Measurements from ENCODE around the gene USP21.

Gene USP21

DNA sequence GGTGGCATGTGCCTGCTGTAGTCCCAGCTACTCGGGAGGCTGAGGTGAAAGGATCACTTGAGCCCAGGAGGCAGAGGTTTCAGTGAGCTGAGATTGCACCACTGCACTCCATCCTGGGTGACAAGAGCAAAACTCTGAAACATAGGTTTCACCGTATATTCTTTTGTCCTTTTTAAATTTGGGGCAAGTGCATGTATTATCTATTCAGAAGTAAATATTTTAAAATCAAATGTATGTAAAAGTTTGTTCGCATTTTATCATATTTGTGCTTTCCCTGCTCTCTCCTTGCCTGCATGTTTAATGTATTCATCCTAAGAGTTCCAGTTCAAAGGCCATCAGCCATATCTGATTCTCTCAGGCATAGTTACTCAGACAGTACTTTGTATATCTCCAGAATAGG lies 13.5 kb upstream of the USP21 start:
- Histone ChIP-seq H3K4me3 (ENCODE audit: low read length) (no peak overlapping the region), H3K4me2 (ENCODE audit: low read length) (no peak overlapping the region), H3K9me3 (ENCODE audit: control insufficient read depth, insufficient read depth, low read length) (no peaks in the 10 kb centered on the region), H3K27ac (ENCODE audit: low read depth, low read length) (no peak overlapping the region), H4K20me1 (ENCODE audit: control insufficient read depth, insufficient read depth, low read depth, low read length) (no peaks in the 10 kb centered on the region), H3K4me1 (ENCODE audit: control insufficient read depth, low read length) (no peaks in the 10 kb centered on the region), H3K9me2 (replicated peaks; ENCODE audit: control insufficient read depth, low read length) (no peaks in the 10 kb centered on the region), H3F3A (ENCODE audit: control insufficient read depth, insufficient read depth) (no peaks in the 10 kb centered on the region), H3K36me3 (ENCODE audit: control insufficient read depth, low read length) (no peaks in the 10 kb centered on the region), H3K79me2 (ENCODE audit: control insufficient read depth, low read length) (no peaks in the 10 kb centered on the region), H3K27me3 (ENCODE audit: control insufficient read depth, low read length) (no peaks in the 10 kb centered on the region)
- TF ChIP-seq, protein P1, sequence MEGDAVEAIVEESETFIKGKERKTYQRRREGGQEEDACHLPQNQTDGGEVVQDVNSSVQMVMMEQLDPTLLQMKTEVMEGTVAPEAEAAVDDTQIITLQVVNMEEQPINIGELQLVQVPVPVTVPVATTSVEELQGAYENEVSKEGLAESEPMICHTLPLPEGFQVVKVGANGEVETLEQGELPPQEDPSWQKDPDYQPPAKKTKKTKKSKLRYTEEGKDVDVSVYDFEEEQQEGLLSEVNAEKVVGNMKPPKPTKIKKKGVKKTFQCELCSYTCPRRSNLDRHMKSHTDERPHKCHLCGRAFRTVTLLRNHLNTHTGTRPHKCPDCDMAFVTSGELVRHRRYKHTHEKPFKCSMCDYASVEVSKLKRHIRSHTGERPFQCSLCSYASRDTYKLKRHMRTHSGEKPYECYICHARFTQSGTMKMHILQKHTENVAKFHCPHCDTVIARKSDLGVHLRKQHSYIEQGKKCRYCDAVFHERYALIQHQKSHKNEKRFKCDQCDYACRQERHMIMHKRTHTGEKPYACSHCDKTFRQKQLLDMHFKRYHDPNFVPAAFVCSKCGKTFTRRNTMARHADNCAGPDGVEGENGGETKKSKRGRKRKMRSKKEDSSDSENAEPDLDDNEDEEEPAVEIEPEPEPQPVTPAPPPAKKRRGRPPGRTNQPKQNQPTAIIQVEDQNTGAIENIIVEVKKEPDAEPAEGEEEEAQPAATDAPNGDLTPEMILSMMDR (IDR thresholded peaks at IDR 0.05; ENCODE audit: low read depth, low read length, poor library complexity, severe bottlenecking): no peak
- TF ChIP-seq EZH2phosphoT487 (IDR thresholded peaks at IDR 0.05; ENCODE audit: borderline replicate concordance, low read length): no peak

DNA sequence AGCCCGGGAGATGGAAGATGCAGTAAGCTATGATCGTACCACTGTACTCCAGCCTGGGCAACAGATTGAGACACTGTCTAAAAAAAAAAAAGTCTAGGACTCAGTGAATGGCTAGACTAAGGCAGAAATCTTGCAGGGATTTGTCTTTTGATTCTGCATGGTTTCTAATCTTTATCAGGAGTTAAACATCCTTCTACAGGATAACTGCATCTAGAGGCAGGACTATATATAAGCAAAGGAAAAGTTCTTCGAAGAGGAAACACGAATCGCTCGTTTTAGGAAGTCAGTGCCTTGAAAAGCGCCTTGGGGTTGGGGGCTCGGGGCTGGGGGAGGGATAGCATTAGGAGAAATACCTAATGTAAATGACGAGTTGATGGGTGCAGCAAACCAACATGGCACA lies 6.1 kb upstream of the USP21 start:
- Histone ChIP-seq H3K27me3 (ENCODE audit: control insufficient read depth, low read length) (no peaks in the 10 kb centered on the region), H3K27ac (ENCODE audit: low read depth, low read length) (peak overlapping the region; percentile 77), H3F3A (ENCODE audit: control insufficient read depth, insufficient read depth) (peaks cover 11% of the 10 kb centered on the region), H3K4me3 (ENCODE audit: low read length) (peak overlapping the region; percentile 75), H3K9me3 (ENCODE audit: control insufficient read depth, insufficient read depth, low read length) (no peaks in the 10 kb centered on the region), H3K4me2 (ENCODE audit: low read length) (peak overlapping the region; percentile 77), H3K4me1 (ENCODE audit: control insufficient read depth, low read length) (peaks cover 14% of the 10 kb centered on the region), H3K9me2 (replicated peaks; ENCODE audit: control insufficient read depth, low read length) (no peaks in the 10 kb centered on the region), H3K36me3 (ENCODE audit: control insufficient read depth, low read length) (peaks cover 22% of the 10 kb centered on the region), H4K20me1 (ENCODE audit: control insufficient read depth, insufficient read depth, low read depth, low read length) (no peaks in the 10 kb centered on the region), H3K79me2 (ENCODE audit: control insufficient read depth, low read length) (peaks cover 19% of the 10 kb centered on the region)
- no peak for TF ChIP-seq EZH2phosphoT487 (IDR thresholded peaks at IDR 0.05; ENCODE audit: borderline replicate concordance, low read length)
- TF ChIP-seq, protein P1 (IDR thresholded peaks at IDR 0.05; ENCODE audit: low read depth, low read length, poor library complexity, severe bottlenecking): no peak

- peaks cover 28% of the 10 kb centered on the region for H3K36me3 ChIP-seq (ENCODE audit: control insufficient read depth, low read length)
- H3K4me3 ChIP-seq (ENCODE audit: low read length): peak within 1 kb of the TSS; percentile 75
- peak within 1 kb of the TSS; percentile 77 for H3K27ac ChIP-seq (ENCODE audit: low read depth, low read length)
- no peaks in the 10 kb centered on the region for H3K9me3 ChIP-seq (ENCODE audit: control insufficient read depth, insufficient read depth, low read length)
- no peaks in the 10 kb centered on the region for H3K27me3 ChIP-seq (ENCODE audit: control insufficient read depth, low read length)
- peaks cover 16% of the 10 kb centered on the region for H3F3A ChIP-seq (ENCODE audit: control insufficient read depth, insufficient read depth)
- no peaks in the 10 kb centered on the region for H4K20me1 ChIP-seq (ENCODE audit: control insufficient read depth, insufficient read depth, low read depth, low read length)
- TF ChIP-seq, protein P1 (IDR thresholded peaks at IDR 0.05; ENCODE audit: low read depth, low read length, poor library complexity, severe bottlenecking): no peak
- no peak for TF ChIP-seq EZH2phosphoT487 (IDR thresholded peaks at IDR 0.05; ENCODE audit: borderline replicate concordance, low read length)
- peaks cover 19% of the 10 kb centered on the region for H3K79me2 ChIP-seq (ENCODE audit: control insufficient read depth, low read length)
- peak within 1 kb of the TSS; percentile 77 for H3K4me2 ChIP-seq (ENCODE audit: low read length)
- no peaks in the 10 kb centered on the region for H3K9me2 ChIP-seq (replicated peaks; ENCODE audit: control insufficient read depth, low read length)
- peaks cover 20% of the 10 kb centered on the region for H3K4me1 ChIP-seq (ENCODE audit: control insufficient read depth, low read length)
These were observed 5.5 kb upstream of the USP21 start, which contains the start of gene UFC1 for GRCh38 chr1:161153682-161154337. TSS of gene UFC1 (plus strand) at chr1:161153978. CDS start at chr1:161153998, 20 bp downstream.
